GM12872 (cell line): ENCODE measurements around the gene GGNBP2.

Experiments used
- TF ChIP-seq, protein P1 (sequence below): IDR thresholded peaks from 3 replicates; pipeline ENCODE4 v1.5.1; 2011; ENCODE audit warnings: low read depth, mild to moderate bottlenecking, low read length, moderate library complexity; ENCODE audit not compliant: insufficient read depth

GGNBP2 gene

DNA sequence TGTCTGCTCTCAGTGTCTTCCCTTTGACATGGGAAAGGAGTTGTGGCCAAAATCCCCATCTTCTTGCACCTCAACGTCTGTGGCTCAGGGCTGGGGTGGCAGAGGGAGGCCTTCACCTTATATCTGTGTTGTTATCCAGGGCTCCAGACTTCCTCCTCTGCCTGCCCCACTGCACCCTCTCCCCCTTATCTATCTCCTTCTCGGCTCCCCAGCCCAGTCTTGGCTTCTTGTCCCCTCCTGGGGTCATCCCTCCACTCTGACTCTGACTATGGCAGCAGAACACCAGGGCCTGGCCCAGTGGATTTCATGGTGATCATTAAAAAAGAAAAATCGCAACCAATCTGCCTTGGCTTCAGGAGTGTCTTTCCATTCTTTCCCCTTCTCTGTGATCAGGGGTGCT, 55.7 kb downstream of the GGNBP2 start:
- TF ChIP-seq, protein P1, sequence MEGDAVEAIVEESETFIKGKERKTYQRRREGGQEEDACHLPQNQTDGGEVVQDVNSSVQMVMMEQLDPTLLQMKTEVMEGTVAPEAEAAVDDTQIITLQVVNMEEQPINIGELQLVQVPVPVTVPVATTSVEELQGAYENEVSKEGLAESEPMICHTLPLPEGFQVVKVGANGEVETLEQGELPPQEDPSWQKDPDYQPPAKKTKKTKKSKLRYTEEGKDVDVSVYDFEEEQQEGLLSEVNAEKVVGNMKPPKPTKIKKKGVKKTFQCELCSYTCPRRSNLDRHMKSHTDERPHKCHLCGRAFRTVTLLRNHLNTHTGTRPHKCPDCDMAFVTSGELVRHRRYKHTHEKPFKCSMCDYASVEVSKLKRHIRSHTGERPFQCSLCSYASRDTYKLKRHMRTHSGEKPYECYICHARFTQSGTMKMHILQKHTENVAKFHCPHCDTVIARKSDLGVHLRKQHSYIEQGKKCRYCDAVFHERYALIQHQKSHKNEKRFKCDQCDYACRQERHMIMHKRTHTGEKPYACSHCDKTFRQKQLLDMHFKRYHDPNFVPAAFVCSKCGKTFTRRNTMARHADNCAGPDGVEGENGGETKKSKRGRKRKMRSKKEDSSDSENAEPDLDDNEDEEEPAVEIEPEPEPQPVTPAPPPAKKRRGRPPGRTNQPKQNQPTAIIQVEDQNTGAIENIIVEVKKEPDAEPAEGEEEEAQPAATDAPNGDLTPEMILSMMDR: no peak

GRCh38 chr17:36600936-36601302, 56.2 kb downstream of the GGNBP2 start:
- TF ChIP-seq, protein P1: no peak

GRCh38 chr17:36601303-36602029, 56.7 kb downstream of the GGNBP2 start, which contains the start of gene MRM1:
MRM1 (plus strand) TSS chr17:36601583; CDS start chr17:36601811, 228 bp downstream.
- TF ChIP-seq, protein P1: no peak; the same call in 2 of the 3 replicates

DNA sequence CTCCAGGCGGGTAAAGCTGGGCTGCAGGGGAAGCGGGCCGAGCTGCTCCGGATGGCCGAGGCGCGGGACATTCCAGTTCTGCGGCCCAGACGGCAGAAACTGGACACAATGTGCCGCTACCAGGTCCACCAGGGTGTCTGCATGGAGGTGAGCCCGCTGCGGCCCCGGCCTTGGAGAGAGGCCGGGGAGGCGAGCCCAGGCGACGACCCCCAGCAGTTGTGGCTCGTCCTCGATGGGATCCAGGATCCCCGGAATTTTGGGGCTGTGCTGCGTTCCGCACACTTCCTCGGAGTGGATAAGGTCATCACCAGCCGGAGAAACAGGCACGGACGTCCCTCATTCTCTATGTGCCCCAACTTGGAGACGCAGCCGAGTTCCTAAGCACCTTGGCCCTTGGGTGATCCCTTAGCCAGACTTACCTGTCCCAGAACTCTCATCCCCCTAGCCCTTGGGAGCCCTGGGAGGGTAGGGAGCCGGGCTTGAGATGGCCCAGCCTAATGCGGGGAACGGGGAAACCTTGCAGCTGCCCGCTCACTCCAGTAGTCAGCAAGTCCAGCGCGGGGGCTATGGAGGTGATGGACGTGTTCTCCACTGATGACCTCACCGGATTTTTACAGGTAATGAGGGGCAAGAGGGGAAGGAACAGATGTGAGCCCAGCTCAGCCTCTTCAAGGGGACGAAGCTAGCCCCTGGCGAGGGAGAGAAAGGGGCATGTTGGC, 57.5 kb downstream of the GGNBP2 start:
- TF ChIP-seq, protein P1: no peak

DNA sequence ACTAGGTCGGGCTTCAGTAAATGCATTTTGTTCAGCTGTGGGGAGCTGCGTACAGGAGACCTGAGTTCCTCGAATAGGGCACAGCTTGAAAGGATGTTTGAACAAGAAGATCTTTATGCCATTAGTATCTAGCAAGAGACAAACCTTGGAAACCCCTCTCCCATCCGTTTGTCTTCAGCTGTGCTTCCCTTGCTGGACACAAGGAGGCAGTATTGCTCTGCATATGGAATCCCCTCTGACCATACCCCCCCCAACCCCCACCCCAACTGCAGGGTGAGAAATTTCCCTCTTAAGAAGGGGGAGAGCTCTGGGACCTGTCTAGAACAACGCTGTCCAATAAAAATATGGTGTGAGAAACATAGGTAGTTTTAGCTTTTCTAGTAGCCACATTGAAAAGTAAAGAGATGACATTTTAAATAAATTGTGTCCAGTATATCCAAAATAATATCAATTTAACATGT, 58.2 kb downstream of the GGNBP2 start:
- TF ChIP-seq, protein P1: peak; percentile 87

- TF ChIP-seq, protein P1: no peak
Measured at GRCh38 chr17:36608280-36608679, 63.6 kb downstream of the GGNBP2 start.

- TF ChIP-seq, protein P1: no peak; the same call in 1 of the 3 replicates
Measured at GRCh38 chr17:36608794-36609497, 64.2 kb downstream of the GGNBP2 start.
